GM19023 (cell line): ENCODE data around the gene TRIM63.
"Not testable (repeated sequence)": the region's sequence is repeated elsewhere in the genome, so short reads cannot be mapped to it uniquely, and the experiment has no call there.

Source experiments
- ATAC-seq: cut with Tn5 transposase; IDR thresholded peaks from one replicate; pipeline ENCODE4 v1.9.1; 2021; ENCODE audit warnings: mild to moderate bottlenecking, moderate library complexity; ENCODE audit not compliant: unreplicated experiment

The TRIM63 gene

GRCh38 chr1:26067432-26067911, at the start of gene TRIM63:
Gene TRIM63 (minus strand): TSS chr1:26067630. CDS start chr1:26067494, 136 bp downstream.
- ATAC-seq, result no peak

DNA sequence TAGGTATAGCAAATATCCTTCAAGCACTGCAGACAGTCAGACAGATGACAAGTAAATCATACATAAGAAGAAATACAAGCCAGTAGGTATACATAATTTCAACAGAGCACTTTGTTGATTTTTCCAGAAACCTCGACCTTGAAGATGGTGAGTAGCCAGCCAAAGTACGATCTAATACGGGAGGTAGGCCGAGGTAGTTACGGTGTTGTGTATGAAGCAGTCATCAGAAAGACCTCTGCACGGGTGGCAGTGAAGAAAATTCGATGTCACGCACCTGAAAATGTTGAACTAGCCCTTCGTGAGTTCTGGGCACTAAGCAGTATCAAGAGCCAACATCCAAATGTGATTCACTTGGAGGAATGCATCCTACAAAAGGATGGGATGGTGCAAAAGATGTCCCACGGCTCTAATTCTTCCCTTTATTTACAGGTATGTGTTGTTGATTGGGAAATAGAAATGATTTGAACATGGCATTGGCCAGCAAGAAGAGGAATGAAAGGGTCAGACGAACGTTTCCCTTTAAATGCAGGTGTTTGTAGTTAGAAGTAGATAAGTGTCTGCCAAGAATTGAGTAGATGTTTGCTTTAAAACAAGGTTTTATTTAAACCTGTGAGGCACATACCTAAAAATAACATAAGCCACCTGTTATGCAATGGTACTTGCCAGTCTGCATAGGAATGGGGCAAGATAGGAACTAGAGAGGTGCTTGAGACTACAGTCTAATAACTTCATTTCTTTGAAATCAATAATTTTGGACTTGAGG, 46.9 kb upstream of the TRIM63 start:
- ATAC-seq, result no peak

DNA sequence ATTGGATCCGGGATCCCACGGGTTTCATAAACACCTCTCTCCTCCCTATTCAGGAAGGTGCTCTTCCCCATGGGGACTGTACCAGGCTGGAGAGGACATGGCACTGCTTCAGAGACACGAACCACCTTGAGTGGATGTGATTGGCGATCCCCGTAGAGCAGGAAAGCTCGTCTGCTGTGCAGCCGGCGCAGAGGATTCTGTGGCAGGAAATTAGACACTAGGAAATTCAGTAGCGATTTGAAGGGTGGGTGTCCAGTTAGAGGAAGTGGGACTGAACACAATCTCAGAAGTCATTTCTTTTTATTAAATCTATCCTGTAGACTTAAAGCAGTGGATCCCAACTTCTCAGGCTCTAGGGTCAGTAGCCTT, 45.0 kb upstream of the TRIM63 start:
- no peak for ATAC-seq

DNA sequence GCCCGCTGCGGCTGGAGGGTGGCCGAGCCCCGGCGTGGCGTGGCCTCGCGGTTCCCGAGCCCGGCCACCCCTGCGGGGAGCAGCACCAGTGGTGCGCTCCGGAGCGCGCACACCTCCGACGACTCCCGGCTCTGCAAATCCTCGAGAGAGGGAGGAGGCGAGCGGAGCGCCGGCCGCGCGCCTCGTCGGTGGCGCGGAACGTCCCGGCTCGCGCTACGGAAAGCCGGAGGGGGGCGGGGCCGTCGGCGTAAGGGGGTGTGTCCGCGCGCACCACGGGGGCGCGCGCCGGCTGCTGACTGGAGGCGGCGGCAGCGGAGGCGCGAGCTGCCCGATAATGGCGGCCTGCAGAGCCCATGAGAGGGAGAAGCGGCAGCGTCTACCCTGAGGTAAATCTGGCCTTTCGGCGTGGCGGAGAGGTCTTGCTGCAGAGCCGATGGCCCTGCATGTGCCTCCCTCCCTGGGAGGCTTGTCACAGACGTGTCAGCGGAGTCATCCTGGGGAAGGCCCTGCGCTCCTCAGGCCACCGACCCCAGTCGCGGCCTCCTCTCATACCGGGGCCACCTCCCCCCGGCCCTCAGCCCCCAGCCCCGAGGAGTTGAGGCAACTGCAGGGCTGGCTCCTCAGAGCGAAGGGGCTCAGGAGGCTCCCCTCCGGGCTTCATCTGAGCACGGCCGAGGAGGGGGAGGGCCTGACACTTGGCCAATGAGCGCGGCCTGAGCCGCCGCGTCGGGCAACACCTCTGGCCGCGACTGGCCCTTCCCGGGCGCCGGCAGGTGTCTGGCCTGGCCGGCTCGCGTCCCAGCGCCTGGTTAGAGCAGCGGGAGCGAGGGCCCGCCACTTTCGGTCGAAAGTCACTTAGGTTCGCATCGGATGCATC, 44.3 kb upstream of the TRIM63 start, which contains the start of gene PDIK1L:
PDIK1L (plus strand) TSS at position 295 of the 877 bp plus-strand sequence. CDS start 2,485 bp downstream, outside the sequence.
- ATAC-seq, result peak; percentile 69

DNA sequence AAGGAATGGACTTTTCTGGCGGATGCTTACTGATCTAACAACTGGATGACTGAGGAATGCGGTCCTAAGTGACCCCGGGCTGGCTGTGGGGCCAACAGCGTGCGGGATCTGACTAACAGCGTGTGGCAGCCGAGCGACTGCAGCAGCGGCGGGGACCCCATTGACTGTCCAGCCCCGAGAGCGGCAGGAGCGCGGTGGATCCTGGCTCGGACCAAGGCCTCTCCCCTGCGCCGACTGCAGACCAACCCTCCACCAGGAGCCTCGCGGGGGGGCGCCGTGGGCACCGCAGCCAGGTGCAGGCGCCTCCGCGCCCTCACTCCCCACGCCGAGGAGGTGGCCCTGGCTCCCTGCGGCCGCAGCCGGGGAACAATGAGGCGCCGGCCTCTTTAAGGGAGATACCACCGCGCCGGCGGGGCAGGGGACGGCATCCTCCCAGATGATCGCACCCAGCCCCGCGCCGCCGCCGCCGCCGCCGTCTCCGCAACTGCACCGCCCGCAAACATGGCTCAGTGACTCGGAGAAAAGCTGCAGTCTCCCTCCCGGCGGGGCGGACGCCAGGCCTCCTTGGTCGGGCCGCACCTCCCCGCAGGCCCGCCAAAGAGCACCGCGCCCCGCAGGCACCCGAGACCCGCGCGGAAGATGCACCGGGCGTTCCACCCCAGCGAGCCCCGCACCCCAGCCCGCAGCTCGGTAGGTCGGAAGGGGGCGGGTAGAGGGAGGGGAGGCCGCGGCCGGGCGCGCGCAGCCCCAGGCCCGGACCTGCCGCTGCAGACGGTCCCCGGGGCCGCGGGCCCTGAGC, 43.5 kb upstream of the TRIM63 start:
- ATAC-seq, result peak; percentile 48

DNA sequence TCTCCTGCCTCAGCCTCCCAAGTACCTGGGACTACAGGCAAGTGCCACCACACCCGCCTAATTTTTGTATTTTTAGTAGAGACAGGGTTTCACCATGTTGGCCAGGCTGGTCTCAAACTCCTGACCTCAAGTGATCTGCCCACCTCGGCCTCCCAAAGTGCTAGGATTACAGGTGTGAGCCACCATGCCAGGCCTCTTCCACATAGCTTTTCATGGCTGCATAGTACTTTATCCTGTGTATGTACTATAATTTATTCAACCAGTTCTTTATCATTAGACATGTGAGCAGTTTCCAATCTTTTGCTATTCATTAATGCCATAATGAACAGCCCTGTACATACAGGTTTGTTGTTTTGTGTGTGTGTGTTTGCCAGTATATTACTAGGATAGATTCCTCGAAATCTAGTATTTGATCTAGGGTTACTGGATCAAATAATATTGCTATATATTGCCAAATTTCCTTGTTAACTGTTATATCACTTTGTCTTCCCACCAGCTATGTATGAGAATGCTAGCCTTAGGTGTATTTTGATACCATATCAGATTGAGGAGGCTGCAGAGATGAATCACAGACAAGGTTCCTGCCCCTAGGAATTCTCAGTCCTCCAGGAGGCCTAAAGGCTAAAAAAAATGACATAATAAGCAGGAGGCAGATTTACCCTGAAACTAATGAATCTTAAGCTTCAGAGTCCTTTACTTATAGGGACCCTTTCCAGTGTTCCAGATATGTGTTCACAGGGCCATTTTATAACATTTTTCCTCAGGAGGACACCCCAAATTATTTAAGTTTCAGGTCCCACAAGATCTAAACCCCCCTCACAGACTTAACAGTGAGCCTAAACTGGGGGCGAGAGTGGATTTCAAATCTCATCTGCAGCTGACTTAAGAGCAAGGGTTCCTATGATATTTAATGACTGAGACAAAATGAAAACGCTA, 42.1 kb upstream of the TRIM63 start:
- no peak for ATAC-seq

- ATAC-seq, result not testable (repeated sequence)
Measured at GRCh38 chr1:26105226-26105548, 37.8 kb upstream of the TRIM63 start.

DNA sequence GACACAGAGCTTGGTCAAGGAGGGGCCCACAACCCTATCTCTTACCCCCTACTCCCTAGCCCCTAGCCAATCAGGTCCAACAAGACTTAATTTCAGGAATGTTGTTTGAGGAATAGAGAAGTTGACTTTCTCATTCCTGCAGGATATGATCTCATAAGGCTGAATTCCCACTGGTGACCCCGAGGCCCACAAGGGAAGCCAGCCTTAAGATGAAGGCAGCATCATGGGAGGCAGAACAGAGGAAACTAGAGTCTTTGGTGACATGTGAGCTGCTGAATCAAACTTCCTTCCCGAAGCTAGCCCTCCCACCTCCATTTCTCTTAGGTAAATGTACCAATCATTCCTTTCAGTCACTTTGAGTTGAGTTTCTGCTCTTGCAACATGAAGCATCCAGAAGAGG, 35.1 kb upstream of the TRIM63 start:
- ATAC-seq, result no peak

GRCh38 chr1:26102119-26102518, 34.7 kb upstream of the TRIM63 start:
- ATAC-seq, result no peak

- not testable (repeated sequence) for ATAC-seq
Measured at GRCh38 chr1:26100204-26100603, 32.8 kb upstream of the TRIM63 start.

DNA sequence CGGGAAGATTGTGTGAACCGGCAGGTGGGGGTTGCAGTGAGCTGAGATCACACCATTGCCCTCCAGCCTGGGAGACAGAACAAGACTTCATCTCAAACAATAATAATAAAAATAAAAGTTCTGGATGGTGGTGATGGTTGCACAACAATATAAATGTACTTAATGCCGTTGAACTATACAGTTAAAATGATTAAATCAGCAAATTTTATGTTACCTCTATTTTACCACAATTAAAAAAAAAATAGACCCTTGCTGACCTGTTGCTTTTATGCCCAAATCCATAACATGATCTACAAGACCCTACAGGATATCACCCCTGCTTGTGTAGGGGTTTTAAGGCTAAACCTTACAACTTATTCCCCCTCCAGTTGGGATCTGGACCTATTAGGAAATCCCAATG, 32.4 kb upstream of the TRIM63 start:
- no peak for ATAC-seq

DNA sequence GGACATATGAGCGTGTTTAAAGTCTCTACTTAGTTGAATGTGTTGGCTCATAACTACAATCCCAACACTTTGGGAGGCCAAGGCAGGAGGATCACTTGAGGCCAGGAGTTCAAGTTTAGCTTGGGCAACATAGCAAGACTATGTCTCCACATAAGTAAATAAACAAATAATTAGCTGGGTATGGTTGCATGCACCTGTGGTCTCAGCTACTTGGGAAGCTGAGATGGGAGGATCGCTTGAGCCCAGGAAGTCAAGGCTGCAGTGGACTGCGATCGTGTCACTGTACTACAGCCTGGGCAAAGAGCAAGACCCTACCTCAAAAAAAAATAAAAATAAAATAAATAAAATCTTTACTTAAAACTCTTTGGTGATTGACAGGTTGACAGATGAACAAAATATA, 31.2 kb upstream of the TRIM63 start:
- no peak for ATAC-seq

GRCh38 chr1:26097696-26098095, 30.3 kb upstream of the TRIM63 start:
- ATAC-seq, result no peak

GRCh38 chr1:26096471-26096870, 29.0 kb upstream of the TRIM63 start:
- ATAC-seq, result no peak

- ATAC-seq, result no peak
Measured at GRCh38 chr1:26094677-26095383, 27.4 kb upstream of the TRIM63 start.

DNA sequence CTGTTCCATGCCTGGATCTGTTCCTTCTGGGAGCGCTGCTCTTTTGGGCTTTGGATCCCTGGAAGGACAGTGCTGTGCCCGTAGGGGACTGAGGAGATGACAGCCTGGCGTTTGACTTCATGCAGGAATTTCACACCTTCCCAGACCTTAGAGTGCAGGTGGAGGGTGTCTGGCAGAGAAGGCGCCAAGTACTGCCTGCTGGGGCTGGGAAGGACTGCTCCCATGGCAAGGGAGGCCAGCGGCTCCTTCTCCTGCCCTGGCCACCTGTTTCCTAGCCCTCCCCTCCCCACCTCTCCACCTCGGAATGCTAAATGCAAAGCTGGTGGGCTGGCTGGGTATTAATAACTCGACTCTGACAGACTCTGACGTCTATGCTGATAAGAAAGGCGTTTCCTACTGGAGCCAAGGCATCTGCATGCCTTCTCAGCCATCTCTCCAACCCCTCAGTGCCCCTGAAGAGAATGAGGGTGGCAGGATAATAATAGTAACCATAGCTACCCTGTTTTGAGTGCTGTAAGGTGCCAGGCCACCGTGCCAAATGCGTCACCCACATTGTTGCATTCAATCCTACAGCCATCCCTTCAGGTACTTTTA, 26.7 kb upstream of the TRIM63 start:
- ATAC-seq, result no peak

GRCh38 chr1:26093569-26093968, 26.1 kb upstream of the TRIM63 start:
- not testable (repeated sequence) for ATAC-seq

DNA sequence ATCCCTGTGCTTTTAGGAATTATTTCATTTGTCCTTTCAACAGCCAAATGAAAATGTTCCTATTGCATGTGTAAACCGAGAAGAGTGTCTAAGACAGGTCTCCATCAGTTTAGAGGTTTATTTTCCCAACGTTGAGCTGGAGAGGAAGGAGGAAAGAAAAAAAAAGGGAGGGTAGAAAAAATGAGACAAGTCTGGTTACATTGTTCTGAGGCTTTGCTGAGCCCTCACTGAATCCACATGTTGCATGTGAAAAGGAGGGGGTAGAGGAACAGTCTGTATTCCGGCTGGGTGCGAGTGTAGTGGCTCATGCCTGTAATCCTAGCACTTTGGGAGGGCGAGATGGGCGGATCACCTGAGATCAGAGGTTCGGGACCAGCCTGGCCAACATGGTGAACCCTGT, 25.0 kb upstream of the TRIM63 start:
- ATAC-seq, result no peak

DNA sequence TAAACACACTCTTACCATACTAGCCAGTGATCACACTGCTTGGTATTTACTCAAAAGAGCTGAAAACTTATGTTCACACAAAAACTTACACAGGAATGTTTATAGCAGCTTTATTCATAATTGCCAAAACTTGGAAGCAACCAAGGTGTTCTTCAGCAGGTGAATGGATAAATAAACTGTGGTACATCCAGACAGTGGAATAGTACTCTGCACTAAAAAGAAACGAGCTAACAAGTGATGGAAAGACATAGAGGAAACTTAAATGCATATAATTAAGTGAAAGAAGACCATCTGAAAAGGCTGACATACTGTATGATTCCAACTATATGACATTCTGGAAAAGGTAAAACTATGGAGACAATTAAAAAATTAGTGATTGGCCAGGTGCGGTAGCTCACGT, 23.5 kb upstream of the TRIM63 start:
- no peak for ATAC-seq
